Measurements from ENCODE around the gene IDH3G.

IDH3G gene

DNA sequence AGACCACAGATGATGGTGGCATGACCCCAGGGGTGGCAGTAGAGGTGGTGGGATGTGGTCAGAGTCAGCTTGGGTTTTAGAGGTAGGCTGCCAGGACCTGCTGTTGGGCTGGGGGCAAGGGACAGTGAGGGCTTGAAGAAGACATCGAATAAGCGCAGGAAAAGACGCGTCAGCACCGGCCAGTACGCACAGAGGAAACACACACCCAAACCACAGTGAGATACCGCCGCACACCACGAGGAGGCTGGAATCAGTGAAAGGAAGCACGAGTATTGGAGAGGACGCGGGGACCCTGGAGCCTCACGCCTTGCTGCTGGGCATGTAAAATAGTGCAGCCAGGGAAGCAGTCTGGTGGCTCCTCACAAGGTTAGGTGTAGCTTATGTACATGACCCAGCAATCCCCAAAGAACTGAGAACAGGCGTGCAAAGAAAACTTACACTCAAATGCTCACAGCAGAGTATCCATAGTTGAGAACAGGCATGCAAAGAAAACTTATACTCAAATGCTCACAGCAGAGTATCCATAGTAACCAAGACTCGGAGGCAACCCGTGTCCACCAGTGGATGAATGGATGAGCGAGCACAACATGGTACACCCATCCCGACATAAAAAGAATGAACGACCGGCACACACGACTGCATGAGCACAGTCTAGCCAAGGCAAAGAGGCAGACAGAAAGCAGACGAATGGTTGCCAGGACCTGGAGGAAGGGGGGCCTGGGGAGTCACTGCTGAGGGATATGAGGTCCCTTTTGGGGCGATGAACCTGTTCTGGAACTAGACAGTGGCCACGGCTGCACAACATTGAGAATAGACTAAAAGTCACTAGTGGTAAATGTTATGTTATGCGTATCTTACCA, 22.9 kb upstream of the IDH3G start:
- DNase-seq = no peak

GRCh38 chrX:153814591-153815315, 20.6 kb upstream of the IDH3G start:
- DNase-seq = no peak

DNA sequence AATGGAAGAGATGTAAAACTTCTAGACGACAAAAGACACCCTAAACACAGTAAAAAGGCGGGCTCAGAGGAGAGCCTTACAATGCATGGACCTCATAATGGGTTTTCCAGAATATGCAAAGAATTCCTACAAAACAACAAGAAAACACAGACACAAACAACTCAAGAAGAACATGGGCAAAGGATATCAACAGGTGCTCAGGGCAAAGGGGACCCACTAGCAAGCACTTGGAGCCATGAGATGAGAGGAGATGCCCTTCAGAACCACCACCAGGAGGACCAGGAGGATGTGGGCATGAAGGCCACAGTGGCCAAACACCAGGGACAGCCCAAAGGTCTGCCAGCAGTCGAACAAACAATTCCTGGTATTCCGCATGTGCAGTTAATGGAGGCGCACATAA, 19.0 kb upstream of the IDH3G start:
- no peak for DNase-seq

DNA sequence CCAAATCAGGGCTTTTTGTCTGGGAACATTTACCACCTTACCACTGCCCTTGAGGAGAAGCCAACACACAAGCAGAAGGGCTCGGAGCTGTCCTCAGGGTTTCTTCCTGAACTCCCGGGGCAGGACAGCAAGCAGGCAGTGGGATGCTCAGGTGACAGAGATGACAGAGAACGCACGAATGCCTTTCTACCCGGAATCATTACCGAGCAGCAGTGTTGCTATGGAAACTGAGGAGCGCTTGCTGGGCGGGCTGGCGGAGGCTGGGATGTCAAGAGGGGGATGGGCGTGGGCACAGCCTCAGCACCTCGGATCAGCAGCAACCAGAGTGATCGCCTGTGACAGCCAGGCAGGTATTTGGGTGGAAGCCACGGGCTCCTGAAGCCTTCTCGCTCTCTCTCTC, 18.0 kb upstream of the IDH3G start:
- DNase-seq = no peak

DNA sequence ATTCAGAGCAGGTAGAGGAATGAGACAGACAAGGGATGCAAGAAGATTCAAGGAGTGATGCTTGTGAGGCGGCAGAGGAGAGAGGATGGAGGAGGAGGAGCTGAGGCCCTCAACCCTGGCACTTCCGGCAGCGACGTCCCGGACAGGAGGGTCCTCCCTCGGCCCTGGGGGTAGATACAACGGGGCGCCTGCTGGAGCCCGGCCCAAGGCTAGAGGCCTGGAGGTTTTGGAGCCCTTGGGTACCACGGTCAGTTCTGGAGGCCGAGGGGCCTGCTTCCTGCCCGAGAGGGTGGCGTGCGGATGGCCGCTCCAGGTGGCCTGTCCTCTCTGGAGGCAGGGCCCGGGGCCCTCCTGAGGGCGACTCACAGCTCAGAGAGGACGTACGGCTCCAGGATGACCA, 13.8 kb upstream of the IDH3G start:
- DNase-seq = no peak

GRCh38 chrX:153806999-153807575, 12.9 kb upstream of the IDH3G start:
- no peak for DNase-seq

- no peak for DNase-seq
Observed at GRCh38 chrX:153805436-153805835, 11.3 kb upstream of the IDH3G start.

- no peak for DNase-seq
Observed at GRCh38 chrX:153804621-153805020, 10.4 kb upstream of the IDH3G start.

DNA sequence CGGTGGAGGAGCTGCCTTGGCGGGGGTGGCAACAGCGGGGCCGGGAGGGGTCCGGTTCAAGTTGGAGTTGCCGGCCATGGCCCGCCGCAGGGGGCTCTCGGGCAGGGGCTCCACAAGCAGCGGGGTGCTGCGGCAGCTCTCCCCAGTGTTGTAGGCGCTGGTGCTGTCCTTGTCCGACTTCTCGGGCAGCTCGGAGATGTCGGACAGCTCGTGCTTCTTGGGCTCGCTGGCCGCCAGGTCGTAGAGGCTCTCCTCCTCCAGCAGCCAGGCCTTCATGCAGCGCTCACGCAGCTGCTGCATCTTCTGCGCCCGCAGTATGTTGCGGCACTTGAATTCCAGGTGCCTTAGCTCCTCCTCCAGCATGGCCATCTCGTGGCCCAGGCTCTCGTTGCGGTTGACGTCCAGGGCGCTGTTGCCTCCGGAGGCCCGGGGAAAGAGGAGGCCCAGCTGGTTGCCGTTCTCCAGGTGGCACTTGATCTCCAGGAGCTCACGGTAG, 10.0 kb upstream of the IDH3G start:
- DNase-seq = no peak

GRCh38 chrX:153803211-153804099, 9.3 kb upstream of the IDH3G start:
- no peak for DNase-seq

DNA sequence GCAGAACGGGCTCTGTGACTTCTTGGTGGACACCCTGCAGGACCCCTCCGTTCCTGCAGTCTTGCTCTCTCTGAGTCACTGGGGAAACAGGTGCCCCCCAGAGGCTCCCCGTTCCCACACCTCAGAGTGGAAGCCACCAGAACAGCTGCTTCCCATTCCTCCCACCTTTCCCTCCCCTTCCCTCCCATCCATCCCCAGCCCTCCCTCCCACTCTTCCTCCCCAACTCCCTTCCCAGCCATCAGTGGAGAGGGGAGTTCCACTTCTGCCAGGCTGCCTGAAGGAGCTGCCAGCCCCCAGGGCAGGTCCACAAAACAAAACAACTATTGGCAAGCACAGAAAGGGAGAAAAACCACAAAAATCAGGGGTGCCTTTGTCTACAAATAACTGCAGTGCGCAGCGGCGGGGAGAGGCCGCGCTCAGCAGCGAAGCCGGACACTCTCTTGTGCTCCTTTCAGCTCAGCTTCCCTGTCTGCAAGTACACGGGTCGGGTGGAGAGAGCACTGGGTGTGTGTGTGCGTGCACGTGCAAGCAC, 8.4 kb upstream of the IDH3G start:
- DNase-seq = no peak

DNA sequence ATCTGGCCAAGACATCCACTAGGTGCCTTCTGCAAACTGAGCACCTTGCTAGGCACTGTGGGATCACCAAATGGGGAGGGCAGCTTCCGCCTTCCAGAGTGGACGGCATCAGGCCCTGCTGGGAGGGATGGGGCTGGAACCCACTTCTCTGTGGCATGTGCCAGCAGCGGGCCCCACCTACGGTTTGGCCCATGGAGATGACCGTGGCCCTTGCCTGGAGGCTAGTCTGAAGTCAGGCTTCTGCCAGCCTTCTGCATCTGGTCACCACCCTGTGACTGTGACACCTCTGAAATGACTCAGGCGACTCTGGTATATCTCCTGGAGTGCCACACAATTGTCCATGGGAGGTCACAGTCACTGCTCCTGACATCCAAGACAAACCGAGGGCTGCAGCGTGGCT, 7.5 kb upstream of the IDH3G start:
- DNase-seq = no peak

DNA sequence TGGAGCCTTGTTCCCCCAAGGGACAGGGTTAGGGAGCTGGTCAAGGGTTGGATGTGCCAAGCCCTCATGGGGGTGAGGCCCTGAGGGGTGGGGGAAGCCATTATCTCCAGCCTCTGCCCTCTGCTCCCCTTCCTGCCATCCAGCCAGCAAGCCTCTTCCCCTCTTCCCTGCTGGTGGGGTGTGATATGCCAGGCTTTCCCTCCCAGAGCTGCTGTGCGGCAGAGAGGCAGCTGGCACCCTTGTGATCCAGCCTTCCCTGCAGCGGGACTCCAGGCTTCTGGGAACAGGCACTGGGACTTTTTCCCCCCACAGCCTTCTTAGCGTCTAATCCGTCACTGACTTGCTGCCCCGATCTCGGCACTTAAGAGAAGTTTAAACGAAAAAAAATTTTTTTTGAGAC, 6.6 kb upstream of the IDH3G start:
- no peak for DNase-seq

DNA sequence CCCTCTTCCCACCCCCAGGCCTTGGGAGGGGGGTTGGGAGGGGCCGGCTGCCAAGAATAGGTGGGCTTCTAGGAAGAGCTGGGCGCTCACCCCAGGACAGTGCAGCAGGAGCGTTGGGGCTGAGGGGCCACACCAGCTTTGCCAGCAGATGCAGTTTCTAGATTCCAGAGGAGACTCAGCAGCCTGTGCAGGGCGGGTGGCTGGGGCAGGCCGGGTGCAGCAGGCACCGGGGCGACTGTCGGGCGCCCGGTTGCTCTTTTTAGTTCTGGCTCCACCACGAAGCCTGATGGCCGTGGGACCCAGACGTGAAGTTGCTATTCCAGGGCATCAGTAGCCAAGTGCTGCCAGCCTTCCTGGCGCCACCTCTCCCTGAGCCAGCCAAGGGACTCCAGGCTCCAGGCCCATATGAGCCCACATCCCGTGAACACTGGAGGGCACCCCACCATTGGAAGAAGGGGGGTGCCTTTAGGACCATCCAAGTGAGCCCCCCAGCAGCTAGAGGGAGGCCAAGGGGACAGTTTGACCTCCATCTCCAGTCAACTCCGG, 6.1 kb upstream of the IDH3G start:
- DNase-seq = no peak

DNA sequence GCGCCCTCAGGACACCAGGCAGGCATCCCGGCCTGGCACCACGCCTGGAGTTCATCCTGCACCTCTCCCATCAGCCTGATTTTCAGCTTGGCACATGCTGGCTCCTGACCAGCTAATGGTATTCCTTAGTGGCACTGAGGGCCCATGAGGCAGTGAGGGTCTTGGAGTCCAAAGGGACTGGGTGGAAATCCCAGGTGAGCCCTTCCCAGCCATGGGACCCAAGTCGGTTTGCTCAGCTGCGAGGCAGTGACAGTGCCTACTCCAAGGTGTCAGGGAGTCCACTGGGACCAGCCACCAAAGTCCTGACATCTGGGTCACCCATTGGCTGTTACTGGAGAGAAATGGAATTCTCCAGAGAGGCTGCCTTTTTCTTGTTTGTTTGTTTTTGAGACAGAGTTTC, 5.2 kb upstream of the IDH3G start:
- DNase-seq = no peak

GRCh38 chrX:153797415-153798015, 3.3 kb upstream of the IDH3G start:
- no peak for DNase-seq

DNA sequence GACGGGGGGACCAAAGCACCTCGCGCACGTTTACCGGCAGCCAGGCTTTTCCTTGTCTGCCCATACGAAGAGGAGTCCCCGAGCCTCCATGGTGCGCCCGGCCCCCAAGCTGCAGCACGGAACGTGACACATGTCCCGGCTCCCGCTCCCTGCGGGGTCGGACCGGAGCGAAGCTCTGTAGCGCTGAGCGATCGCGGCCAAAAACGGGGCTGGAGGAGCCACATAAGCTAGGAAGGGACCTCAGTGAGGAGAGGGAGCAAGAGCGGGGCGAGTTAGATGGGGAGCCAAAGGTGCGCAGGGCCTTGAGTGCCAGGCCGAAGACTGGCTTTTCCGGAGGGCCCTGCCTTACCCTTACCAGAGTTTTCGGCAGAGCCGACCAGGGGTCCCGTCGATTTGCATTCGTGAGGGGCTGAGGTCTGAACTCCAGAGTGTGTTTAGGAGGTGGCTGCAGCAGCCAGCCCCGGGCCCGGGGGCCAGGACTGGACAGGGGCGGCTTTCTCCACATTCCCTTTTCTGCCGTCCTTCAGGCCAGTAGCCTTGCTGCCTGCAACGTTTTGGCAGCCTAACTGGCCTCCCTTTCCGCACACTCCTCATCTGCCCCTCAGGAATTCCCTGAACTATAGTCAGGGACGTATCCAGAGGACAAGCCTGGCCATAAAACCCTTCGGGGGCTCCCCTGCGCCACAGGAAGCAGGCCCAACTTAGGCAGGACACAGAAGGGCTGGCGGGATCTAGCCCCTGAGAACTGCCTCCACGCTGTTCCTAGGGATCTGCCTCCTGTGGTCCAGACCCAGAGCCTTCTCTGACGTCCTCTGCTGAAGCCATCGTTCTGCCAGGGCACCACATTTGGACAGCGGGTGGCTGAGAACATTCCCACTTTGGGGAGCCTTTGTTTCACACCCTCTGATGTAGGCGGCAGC, 982 bp upstream of the IDH3G start:
- DNase-seq = no peak

- DNase-seq = no peak
Observed at GRCh38 chrX:153793291-153793690, 884 bp downstream of the IDH3G start.

DNA sequence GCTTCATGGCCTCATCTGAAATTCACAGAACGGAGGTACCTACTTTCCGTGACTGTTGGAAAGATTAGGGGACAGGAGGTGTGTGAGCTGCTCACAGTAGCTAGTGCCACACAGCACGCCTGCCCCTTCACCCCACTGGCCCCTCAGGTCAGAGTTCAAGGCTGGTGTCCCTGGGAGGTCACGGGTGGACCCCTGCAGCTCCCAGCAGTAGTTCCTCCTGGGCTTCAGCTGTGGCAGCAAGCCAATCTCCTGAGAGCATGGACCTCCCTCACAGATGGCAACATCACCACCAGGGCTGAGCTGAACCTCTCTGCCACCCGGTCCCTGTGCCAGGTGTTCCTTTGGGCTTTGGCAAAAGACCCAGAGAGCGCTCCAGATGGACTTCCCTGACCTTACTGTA, 1.8 kb downstream of the IDH3G start:
- DNase-seq = no peak

All from right kidney (tissue), 1 donor.